GM23338 (cell line): ENCODE data around the gene RAD50.

Experiments used
- CTCF ChIP-seq, 2 experiments: fragments of 200-600 bp in 1 of 2; sonication (generic) in 1 of 2; conservative IDR thresholded peaks; 2 replicates each; pipeline versions ENCODE4 v1.5.1 to v1.6.1; 2016 to 2017; ENCODE audit warnings: antibody characterized with exemption in 2 of 2, low read depth in 2 of 2, mild to moderate bottlenecking in 2 of 2, moderate library complexity in 1 of 2
- EZH2 ChIP-seq: fragments of 200-600 bp; sonication (generic); IDR thresholded peaks from one replicate; pipeline ENCODE4 v1.8.0; 2017; ENCODE audit warnings: antibody characterized with exemption, mild to moderate bottlenecking, low read depth; ENCODE audit not compliant: unreplicated experiment
- NANOG ChIP-seq: IDR thresholded peaks from 2 replicates; pipeline ENCODE4 v1.6.1; 2016; ENCODE audit warnings: antibody characterized with exemption, borderline replicate concordance

- TF ChIP-seq CTCF (conservative IDR thresholded peaks at IDR 0.05; ENCODE audit: low read depth in 2 of 2) (no peak), NANOG (no peak), EZH2 (no peak)
Observed at GRCh38 chr5:132641841-132642240, 85.1 kb downstream of the RAD50 start.
